Measurements from ENCODE around the gene KRTAP5-5. TPM values are rescaled to one million over a fixed set of nuclear protein-coding genes. Genes with fewer than 3 reads are reported as not detected.

KRTAP5-5 gene
- total and polyA plus RNA-seq, 2 donors (not counting 3 experiments of a cell fraction or from before 2014, with no cell fraction given) = not detected

GRCh38 chr11:1650034-1650917 is 20.7 kb downstream of the KRTAP5-5 start:
- no peaks in the 10 kb centered on the region for H3K79me2 ChIP-seq (ENCODE audit: control insufficient read depth, insufficient read depth, low read length)
- dilution Hi-C loops (cut with MboI; ENCODE audit: extremely low pct_ligation_motif_present, low sequenced_read_pairs) (no loop called here), intact Hi-C loops (cut with micrococcal nuclease) (no loop called here)
- H3K4me1 ChIP-seq (ENCODE audit: control insufficient read depth, extremely low read depth, insufficient read depth, low read length) = peaks cover 2% of the 10 kb centered on the region
- H3K9me3 ChIP-seq (replicated peaks; ENCODE audit: control insufficient read depth, insufficient read depth, low read length) = no peaks in the 10 kb centered on the region
- H4K20me1 ChIP-seq (replicated peaks; ENCODE audit: control insufficient read depth, extremely low read depth, insufficient read depth, low read length) = no peaks in the 10 kb centered on the region
- FAIRE-seq (no peak), DNase-seq (ENCODE audit: low read depth, low spot score) (no peak)
- no peak overlapping the region for H3K4me2 ChIP-seq (ENCODE audit: insufficient read depth, low read length)
- H2AFZ ChIP-seq (ENCODE audit: low read depth, low read length) = no peak overlapping the region
- ChIA-PET POLR2A (no interaction called here), CTCF (interaction anchor here (1.0 to 6.0 kb wide), 6 partner anchors 13 to 508 kb away, joined by 3 to 337 read pairs (median 39); partner anchors contain the start of gene SYT8)
- H3K27ac ChIP-seq (ENCODE audit: insufficient read depth, low read depth, low read length) = no peak overlapping the region
- H3K36me3 ChIP-seq (ENCODE audit: control insufficient read depth in 2 of 2, extremely low read depth in 1 of 2, insufficient read depth in 2 of 2, low read length in 2 of 2) = no peaks in the 10 kb centered on the region
- TF ChIP-seq MAX (IDR thresholded peaks at IDR 0.05; ENCODE audit: insufficient read depth, insufficient read length) (no peak), POLR2A (IDR thresholded peaks at IDR 0.05; ENCODE audit: low read depth, low read length) (no peak), JUN (IDR thresholded peaks at IDR 0.05; ENCODE audit: borderline replicate concordance, insufficient read depth, insufficient read length, low read depth) (no peak), CTCF (IDR thresholded peaks at IDR 0.05; ENCODE audit: extremely low read depth in 1 of 2, insufficient read depth in 1 of 2, low read depth in 1 of 2, low read length in 2 of 2) (no peak), FOS (IDR thresholded peaks at IDR 0.05; ENCODE audit: borderline replicate concordance, insufficient read depth, low read length) (no peak), MYC (IDR thresholded peaks at IDR 0.05; ENCODE audit: low read depth, low read length) (no peak), POLR2AphosphoS5 (IDR thresholded peaks at IDR 0.05; ENCODE audit: insufficient read depth, low read depth, low read length) (no peak), EZH2 (IDR thresholded peaks at IDR 0.05; ENCODE audit: borderline replicate concordance, low read depth, low read length, severe bottlenecking) (no peak), GATA2 (IDR thresholded peaks at IDR 0.05; ENCODE audit: insufficient read depth, insufficient read length, low read depth, low read length) (no peak)
- no peaks in the 10 kb centered on the region for H3K9me1 ChIP-seq (replicated peaks; ENCODE audit: control insufficient read depth, extremely low read depth, insufficient read depth, low read length)
- H3K27me3 ChIP-seq (ENCODE audit: control insufficient read depth in 2 of 2, insufficient read depth in 2 of 2, low read length in 2 of 2) = peaks cover 0 to 4% of the 10 kb centered on the region in 2 experiments
- no peak overlapping the region for H3K9ac ChIP-seq (replicated peaks; ENCODE audit: extremely low read depth, insufficient read depth, low read length)
- H3K4me3 ChIP-seq (replicated peaks in 1 of 3; ENCODE audit: insufficient read depth in 1 of 3, low read depth in 1 of 3, low read length in 3 of 3) = no peak overlapping the region
- no TSS peak for BruUV-seq (replicated peaks)
